Measurements from ENCODE around the gene MCEE.
"Not testable (repeated sequence)": the region's sequence is repeated elsewhere in the genome, so short reads cannot be mapped to it uniquely, and the experiment has no call there.

MCEE gene

DNA sequence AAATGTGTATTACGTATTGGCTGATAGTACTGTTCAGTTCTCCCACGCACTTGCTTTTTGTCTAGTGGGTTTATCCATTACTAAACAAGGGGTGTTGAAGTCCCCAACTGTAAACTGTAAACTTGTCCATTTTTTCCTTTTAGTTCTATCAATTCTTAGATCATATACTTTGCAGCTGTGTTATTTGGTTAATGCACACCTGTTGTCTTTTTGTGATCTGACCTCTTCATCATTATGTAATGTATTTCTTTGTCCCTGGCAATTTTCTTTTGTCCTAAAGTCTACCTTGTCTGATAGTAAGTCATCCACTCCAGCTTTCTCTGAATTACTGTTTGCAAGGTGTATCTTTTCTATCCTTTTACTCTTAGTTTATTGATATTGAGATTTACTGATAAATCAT lies 21.9 kb downstream of the MCEE start:
- Mint-ChIP-seq H3K27me3 (no peaks in the 10 kb centered on the region), H3K4me3 (no peak overlapping the region), H3K9me3 (peaks cover 2% of the 10 kb centered on the region), H3K27ac (no peak overlapping the region), H3K4me1 (ENCODE audit: low read depth) (peaks cover 7% of the 10 kb centered on the region), H3K36me3 (ENCODE audit: low read depth) (peaks cover 33% of the 10 kb centered on the region)
- no peak for DNase-seq

DNA sequence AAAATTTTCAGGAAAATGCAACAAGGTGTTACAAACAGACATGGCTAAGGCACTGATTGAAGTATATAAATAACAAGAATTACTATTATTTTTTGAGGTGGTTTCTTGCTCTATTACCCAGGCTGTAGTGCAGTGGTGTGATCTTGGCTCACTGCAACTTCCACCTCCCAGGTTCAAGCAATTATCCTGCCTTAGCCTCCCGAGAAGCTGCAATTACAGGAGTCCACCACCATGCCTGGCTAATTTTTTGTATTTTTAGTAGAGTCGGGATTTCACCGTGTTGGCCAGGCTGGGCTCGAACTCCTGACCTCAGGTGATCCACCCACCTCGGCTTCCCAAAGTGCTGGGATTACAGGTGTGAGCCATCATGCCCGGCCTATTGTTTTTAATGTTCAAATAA lies 23.6 kb downstream of the MCEE start:
- H3K27me3 Mint-ChIP-seq; H3K4me1 Mint-ChIP-seq (ENCODE audit: low read depth); H3K27ac Mint-ChIP-seq; H3K9me3 Mint-ChIP-seq; DNase-seq; H3K4me3 Mint-ChIP-seq: not testable (repeated sequence)
- H3K36me3 Mint-ChIP-seq (ENCODE audit: low read depth), result peaks cover 23% of the 10 kb centered on the region

DNA sequence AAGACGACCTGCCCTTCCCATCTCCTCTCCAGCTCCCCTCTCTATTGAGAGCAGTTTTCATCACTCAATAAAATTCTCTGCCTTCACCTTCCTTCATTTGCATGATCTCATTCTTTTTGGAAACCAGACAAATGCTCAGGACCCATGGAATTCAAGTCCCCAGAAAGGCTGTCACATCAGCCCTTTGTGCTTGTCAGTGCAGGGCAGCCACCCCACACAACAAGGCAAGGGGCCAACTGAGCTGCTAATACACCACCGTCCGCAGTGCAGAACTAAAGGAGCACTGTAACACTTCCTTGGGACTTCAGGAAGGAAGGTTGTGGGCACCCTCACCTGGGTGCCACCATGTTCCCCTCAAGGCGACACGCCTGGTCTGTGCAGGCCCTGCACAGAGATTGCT lies 26.2 kb downstream of the MCEE start:
- DNase-seq, result no peak
- peaks cover 7% of the 10 kb centered on the region for H3K36me3 Mint-ChIP-seq (ENCODE audit: low read depth)
- H3K4me1 Mint-ChIP-seq (ENCODE audit: low read depth), result peaks cover 1% of the 10 kb centered on the region
- peaks cover 11% of the 10 kb centered on the region for H3K27me3 Mint-ChIP-seq
- no peak overlapping the region for H3K4me3 Mint-ChIP-seq
- H3K27ac Mint-ChIP-seq, result no peak overlapping the region
- peaks cover 2% of the 10 kb centered on the region for H3K9me3 Mint-ChIP-seq

DNA sequence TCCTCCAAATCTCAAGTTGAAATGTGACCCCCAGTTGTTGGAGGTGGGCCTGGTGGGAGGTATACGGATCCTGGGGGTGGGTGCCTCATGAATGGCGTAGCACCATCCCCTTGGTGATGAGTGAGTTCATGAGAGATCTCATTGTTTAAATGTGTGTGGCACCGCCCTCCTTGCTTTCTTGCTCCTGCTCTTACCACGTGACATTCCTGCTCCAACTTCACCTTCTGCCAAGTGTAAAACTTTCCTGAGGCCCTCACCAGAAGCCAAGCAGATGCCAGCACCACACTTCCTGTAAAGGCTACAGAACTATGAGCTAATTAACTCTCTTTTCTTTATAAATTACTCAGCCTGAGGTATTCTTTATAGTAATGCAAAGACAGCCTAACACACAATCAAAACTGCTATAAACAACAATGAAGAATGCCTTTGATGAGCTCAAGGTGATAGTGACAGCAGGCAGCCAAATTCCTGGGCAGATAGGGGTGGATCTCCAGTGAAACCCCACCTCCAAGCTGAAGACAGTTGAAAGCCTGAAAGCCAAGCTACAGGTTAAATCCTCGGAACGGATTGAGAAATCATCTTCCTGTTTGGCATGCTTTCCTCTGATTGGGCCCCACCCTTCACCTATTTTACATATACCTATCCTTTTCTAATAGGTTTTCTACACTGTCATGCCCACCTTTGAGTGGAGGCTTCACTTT lies 26.9 kb downstream of the MCEE start:
- no peak for DNase-seq
- H3K9me3 Mint-ChIP-seq, result peaks cover 2% of the 10 kb centered on the region
- H3K27me3 Mint-ChIP-seq, result peaks cover 12% of the 10 kb centered on the region
- H3K4me3 Mint-ChIP-seq, result no peak overlapping the region
- peaks cover 1% of the 10 kb centered on the region for H3K36me3 Mint-ChIP-seq (ENCODE audit: low read depth)
- H3K27ac Mint-ChIP-seq, result no peak overlapping the region
- peaks cover 1% of the 10 kb centered on the region for H3K4me1 Mint-ChIP-seq (ENCODE audit: low read depth)

DNA sequence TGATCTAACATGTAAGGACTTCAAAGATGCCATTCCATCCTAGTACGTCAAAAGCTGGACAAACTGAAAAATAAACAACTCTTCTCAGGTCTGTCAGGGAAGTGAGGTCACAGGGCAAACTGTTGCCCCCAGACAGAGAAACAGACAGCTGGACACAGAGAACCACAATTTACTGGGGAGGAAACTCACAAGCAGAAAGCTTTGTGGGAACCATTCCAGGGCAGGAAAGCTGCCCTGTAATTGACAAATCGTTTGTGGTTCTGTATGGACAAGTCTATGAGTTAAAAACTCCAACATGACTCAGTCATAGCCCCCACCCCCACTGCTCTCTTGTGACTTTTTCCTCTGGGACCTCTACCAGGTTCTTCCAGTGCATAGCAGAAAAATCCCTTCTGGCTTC lies 28.4 kb downstream of the MCEE start:
- Mint-ChIP-seq H3K9me3 (peaks cover 2% of the 10 kb centered on the region), H3K4me3 (no peak overlapping the region), H3K4me1 (ENCODE audit: low read depth) (peaks cover 1% of the 10 kb centered on the region), H3K27ac (no peak overlapping the region), H3K36me3 (ENCODE audit: low read depth) (no peaks in the 10 kb centered on the region), H3K27me3 (peaks cover 12% of the 10 kb centered on the region)
- DNase-seq, result no peak

DNA sequence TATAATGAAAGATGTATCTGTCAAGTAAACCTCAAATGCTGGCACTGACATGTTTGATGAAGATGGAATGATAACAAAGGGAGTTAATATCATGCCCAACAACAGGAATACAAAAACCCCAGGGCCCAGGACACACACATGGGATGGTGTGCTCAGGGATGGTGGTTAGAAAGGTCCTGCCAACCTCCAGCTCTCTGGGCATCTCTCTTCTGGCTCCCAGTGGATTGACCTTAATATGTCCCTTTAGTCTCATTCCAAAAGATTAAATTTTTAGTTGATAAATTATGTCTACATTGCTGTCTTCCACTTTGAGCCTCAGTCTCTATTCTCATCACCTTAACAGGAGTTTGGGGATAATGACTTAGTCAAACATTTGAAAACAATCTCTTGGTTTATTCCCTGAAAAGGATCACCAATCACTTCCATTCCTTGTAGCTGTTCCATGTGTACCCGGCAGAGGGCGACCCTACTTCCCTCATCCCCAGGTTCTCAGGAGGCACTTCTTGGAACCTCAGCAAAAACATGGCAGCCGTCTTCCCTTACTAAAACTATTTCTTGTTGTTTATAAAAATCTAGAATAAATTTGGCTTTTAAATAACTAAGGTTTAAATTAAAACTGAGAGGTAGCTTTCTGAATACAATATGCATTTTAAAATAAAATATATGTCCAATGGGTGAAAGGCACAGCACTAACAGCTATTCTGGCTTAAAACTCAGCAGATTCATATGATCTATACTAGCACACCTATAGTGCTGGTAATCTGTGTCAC lies 29.6 kb downstream of the MCEE start:
- DNase-seq, result peak; percentile 55
- H3K4me3 Mint-ChIP-seq, result no peak overlapping the region
- peaks cover under 1% of the 10 kb centered on the region for H3K9me3 Mint-ChIP-seq
- no peak overlapping the region for H3K27ac Mint-ChIP-seq
- peaks cover 12% of the 10 kb centered on the region for H3K27me3 Mint-ChIP-seq
- H3K4me1 Mint-ChIP-seq (ENCODE audit: low read depth), result peaks cover 1% of the 10 kb centered on the region
- no peaks in the 10 kb centered on the region for H3K36me3 Mint-ChIP-seq (ENCODE audit: low read depth)

DNA sequence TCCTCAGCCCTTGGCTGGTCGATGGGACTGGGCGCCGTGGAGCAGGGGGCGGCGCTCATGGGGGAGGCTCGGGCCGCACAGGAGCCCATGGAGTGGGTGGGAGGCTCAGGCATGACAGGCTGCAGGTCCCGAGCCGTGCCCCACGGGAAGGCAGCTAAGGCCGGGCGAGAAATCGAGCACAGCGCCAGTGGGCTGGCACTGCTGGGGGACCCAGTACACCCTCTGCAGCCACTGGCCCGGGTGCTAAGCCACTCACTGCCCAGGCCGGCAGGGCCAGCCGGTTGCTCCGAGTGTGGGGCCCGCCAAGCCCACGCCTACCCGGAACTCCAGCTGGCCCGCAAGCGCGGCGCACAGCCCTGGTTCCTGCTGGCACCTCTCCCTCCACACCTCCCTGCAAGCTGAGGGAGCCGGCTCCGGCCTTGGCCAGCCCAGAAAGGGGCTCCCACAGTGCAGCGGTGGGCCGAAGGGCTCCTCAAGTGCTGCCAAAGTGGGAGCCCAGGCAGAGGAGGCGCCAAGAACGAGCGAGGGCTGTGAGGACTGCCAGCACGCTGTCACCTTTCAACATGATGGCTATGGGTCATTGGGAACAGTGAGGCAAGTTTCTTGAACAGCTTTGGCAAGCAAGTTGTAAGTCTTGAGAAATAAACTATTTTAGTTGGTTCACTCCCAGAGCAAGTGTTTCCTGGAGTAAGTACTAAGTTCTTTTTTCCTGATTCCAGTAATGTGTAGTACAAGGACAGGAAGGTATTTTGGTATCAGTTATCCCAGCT lies 37.4 kb downstream of the MCEE start:
- not testable (repeated sequence) for H3K4me1 Mint-ChIP-seq (ENCODE audit: low read depth); H3K4me3 Mint-ChIP-seq; H3K27ac Mint-ChIP-seq; H3K36me3 Mint-ChIP-seq (ENCODE audit: low read depth); DNase-seq; H3K9me3 Mint-ChIP-seq
- peaks cover 17% of the 10 kb centered on the region for H3K27me3 Mint-ChIP-seq

DNA sequence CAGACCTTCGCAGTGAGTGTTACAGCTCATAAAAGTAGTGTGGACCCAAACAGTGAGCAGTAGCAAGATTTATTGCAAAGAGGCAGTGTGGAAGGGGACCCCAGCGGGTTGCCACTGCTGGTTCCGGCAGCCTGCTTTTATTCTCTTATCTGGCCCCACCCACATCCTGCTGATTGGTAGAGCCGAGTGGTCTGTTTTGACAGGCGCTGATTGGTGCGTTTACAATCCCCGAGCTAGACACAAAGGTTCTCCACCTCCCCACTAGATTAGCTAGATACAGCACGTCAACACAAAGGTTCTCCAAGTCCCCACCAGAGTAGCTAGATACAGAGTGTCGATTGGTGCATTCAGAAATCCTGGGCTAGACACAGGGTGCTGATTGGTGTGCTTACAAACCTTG lies 38.2 kb downstream of the MCEE start:
- peaks cover 20% of the 10 kb centered on the region for H3K27me3 Mint-ChIP-seq
- H3K27ac Mint-ChIP-seq; H3K36me3 Mint-ChIP-seq (ENCODE audit: low read depth); H3K9me3 Mint-ChIP-seq; H3K4me3 Mint-ChIP-seq; H3K4me1 Mint-ChIP-seq (ENCODE audit: low read depth); DNase-seq: not testable (repeated sequence)

DNA sequence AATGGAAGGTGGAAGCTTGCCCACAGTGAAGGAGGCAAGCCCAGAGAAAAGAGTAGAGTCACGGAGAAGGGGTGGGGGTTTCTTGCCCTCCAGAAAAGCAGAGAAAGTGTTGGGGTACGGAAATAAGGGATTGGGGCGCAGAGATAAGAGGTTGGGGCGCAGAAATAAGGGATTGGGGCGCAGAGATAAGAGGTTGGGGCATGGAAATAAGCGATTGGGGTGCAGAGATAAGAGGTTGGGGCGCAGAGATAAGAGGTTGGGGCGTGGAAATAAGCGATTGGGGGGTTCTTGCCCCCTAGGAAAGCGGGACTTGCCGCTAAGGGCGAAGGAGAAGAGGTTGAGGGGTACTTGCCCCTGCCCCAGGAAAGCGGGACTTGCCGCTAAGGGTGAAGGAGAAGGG lies 40.6 kb downstream of the MCEE start:
- H3K4me1 Mint-ChIP-seq (ENCODE audit: low read depth); H3K9me3 Mint-ChIP-seq; H3K4me3 Mint-ChIP-seq; H3K27ac Mint-ChIP-seq; H3K36me3 Mint-ChIP-seq (ENCODE audit: low read depth); DNase-seq: not testable (repeated sequence)
- peaks cover 28% of the 10 kb centered on the region for H3K27me3 Mint-ChIP-seq

DNA sequence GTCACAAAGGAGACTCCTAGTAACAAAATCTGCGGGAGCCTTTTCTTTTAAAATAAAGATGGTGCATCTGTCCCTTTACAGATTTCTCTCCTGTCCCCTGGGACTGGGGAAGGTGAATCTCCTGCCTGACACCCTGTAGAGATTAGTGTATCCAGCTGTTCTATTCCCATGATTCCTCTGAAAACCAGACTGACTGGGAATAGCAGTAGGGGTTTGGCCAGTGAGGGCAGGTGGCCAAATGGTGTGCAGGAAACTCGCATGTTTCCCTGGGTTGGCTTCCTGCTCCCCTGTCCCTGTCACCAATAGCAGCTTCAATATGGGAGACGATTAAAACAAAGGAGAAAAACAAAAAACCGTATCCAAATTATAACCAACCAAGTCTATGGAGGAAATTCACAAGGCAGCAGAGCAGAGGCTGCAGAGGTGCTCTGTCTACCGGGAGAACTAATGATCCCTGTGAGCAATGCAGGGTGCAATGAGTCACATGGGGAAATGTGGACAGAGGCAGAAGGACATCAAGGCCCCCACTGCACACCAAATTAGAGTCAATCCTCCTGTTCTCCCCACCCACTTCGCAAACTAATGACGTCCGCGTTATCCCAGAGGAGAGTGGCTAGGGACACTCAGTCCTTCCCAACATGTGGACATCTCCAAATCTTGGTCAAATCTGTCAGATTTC lies 44.6 kb downstream of the MCEE start:
- not testable (repeated sequence) for H3K27ac Mint-ChIP-seq; H3K36me3 Mint-ChIP-seq (ENCODE audit: low read depth); DNase-seq; H3K9me3 Mint-ChIP-seq; H3K4me3 Mint-ChIP-seq
- H3K4me1 Mint-ChIP-seq (ENCODE audit: low read depth), result peaks cover 18% of the 10 kb centered on the region
- peaks cover 30% of the 10 kb centered on the region for H3K27me3 Mint-ChIP-seq

DNA sequence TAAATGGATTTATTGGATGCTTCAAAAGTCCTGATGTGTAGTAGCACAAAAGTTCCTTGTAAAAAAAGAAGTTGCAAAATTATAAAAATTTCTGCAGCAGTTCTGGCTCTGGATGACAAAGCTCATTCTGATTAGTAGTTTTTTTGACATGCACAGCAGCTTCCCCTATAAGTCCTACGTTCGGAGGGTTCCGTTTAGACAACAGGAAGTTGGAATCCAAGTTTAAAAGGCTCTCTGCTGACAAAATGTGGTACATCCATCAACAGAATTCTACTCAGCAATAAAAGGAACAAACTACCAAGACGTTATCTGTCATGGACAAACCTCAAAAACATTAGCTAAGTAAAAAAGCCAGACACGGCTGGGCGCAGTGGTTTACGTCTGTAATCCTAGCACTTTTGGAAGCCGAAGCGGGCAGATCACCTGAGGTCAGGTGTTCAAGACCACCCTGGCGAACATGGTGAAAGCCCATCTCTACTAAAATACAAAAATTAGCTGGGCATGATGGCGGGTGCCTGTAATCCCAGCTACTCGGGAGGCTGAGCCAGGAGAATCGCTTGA lies 46.2 kb downstream of the MCEE start:
- H3K36me3 Mint-ChIP-seq (ENCODE audit: low read depth), result peaks cover 11% of the 10 kb centered on the region
- not testable (repeated sequence) for DNase-seq, H3K27ac Mint-ChIP-seq, H3K4me3 Mint-ChIP-seq, H3K9me3 Mint-ChIP-seq
- peaks cover 18% of the 10 kb centered on the region for H3K4me1 Mint-ChIP-seq (ENCODE audit: low read depth)
- H3K27me3 Mint-ChIP-seq, result peaks cover 20% of the 10 kb centered on the region

DNA sequence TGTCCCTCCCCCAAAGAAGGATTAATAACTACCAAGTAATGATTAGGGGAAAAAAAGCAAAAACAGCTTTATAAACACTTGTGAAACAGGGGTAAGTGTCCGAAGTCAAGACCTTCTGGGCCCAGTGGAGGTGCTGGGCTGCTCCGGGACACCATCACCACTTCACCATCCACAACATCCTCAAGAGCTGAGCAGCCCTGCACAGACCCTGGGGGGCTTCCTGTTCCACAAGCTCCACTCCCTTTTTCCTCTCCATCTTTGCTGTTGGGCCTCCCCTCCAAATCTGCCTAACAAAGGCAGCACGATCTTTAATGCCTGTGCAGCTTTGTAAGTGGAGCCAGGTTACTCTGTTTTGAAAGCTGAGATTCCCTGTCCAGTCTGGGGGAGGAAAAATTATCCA lies 46.7 kb downstream of the MCEE start:
- DNase-seq, H3K4me3 Mint-ChIP-seq, H3K9me3 Mint-ChIP-seq, H3K27ac Mint-ChIP-seq: not testable (repeated sequence)
- Mint-ChIP-seq H3K36me3 (ENCODE audit: low read depth) (peaks cover 17% of the 10 kb centered on the region), H3K4me1 (ENCODE audit: low read depth) (peaks cover 18% of the 10 kb centered on the region), H3K27me3 (peaks cover 15% of the 10 kb centered on the region)

DNA sequence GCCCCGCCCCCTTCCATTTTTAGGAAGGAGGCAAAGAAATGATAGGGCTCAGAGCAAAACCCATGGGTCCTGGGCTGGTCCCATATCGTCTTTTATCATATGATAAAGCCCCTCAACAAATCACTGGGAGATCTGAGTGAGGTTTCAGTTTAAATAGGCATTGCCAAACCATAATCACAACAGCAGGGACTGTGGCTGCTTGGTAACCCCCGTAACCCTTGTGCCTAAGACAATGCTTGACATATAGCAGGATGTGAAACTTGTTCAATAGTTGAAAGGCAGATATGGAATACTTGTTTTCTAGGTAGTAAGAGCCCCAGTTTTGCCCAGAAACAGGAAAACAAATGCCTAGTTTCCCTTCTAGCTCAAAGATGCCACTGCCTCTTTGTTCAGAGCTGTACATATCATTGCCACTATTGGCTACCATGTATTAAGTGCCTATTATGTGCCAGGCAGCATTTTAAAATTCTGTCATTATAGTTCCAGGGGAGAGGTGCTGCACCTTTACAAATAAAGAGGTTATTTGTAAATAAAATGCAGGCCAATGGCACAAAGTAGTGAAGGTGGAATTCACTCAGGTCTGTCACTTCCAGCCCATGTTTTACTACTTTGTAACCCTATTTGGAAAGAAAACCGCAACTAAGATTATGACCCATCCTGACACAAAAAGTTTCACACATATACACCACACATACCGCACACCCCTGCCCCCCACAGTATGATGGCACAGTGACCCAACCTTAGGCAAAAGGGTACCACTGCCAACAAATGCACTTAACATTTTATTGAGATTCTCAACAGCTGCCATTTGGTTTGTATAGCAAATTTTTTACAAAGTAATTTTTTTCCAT lies 47.4 kb downstream of the MCEE start:
- H3K4me3 Mint-ChIP-seq, result no peak overlapping the region
- peaks cover 23% of the 10 kb centered on the region for H3K36me3 Mint-ChIP-seq (ENCODE audit: low read depth)
- H3K4me1 Mint-ChIP-seq (ENCODE audit: low read depth), result peaks cover 18% of the 10 kb centered on the region
- H3K9me3 Mint-ChIP-seq, result no peaks in the 10 kb centered on the region
- peak; percentile 71 for DNase-seq
- H3K27ac Mint-ChIP-seq, result peak overlapping the region; percentile 55
- peaks cover 14% of the 10 kb centered on the region for H3K27me3 Mint-ChIP-seq

Data from activated T-cell treated with anti-CD3 and anti-CD28 coated beads, Interleukin-2, amount 50 U/mL, for 24 hours (primary cell).